Stimulated activated CD4-positive, alpha-beta T cell treated with anti-CD3 and anti-CD28 coated beads, Interleukin-15, amount 100 ng/mL, for 48 hours (primary cell): ENCODE data around the gene HNRNPH1.
A peak's percentile ranks its signal among the peaks of the same experiment; 100 is the strongest.

ENCODE experiments used
- DNase-seq, 2 donors: peaks; one replicate each; pipeline ENCODE4 v3.0.0-alpha.2; 2020; ENCODE audit warnings: low read depth in 2 of 2

HNRNPH1 gene

DNA sequence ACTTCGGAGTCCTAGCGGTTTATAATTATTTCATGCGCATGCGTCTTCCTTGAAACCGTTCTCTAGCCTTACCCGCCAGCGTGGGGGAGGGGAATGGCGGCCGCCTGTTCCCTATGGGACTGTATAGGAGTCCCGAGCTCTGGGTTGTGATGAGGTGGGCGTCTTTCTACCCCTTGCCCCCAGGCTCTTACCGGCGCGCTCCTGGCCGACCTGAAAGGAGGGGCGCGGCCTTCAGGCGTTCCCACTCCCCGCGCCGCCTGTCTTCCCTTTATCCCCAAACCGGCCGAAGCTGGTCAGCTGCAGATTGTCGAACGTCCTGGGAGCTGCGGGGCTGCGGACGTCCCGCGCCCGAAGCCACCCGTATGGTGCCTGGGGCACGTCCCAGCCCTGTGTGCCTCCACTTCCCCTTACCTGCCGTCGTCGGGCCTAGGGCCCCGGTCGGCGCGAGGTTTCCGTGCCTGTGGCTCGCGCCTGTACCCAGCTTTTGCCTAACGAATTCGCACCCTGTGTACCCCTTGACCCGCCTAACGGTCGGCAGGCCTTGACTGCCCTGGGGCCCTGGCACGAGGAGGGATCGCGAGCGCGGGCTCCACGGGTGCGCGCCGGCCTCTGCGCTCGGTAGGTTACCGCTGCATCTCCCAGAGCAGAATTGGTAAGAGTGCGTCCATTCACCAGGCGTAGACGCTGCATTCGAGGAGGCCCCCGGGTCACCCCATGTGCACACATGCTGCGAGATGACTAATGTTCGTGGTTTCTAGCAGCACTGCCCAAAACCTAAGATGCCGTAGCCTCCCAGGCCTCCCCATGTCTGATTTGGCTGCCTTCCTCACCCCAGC lies 653 bp upstream of the HNRNPH1 start:
- DNase-seq = peak; percentile 53 to 58

DNA sequence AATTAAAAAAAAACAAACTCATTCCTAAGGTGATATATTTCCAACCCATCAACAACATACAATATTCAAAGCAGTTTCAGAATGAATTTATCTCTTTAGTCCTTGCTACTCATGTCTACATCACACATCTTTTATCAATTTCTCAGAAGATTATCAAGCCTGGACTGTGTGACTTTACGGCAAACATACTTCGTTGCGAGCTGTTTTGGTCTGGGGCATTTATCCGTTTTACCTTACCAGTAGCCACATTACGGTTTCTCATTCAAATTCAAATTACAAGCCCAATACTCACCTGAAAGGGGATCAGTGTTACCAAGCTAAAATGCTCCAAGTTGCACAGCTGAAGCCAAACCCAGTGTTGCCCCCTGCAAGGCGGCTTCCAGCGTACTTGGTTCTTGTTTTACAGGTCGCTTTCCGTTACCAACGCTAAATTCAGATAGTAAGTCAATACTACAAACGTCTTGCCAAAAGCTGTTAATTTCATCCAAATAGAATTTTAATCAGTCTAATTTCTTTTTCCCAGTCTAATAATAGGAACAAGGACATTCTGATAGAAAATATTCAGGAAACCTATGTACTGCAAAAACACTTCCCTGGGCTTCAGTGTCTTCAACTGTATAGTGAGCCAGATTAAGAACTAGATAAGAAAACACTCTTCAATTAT lies 1.8 kb downstream of the HNRNPH1 start:
- no peak for DNase-seq

- no peak for DNase-seq
These were observed 2.6 kb downstream of the HNRNPH1 start for GRCh38 chr5:179620703-179621350.

DNA sequence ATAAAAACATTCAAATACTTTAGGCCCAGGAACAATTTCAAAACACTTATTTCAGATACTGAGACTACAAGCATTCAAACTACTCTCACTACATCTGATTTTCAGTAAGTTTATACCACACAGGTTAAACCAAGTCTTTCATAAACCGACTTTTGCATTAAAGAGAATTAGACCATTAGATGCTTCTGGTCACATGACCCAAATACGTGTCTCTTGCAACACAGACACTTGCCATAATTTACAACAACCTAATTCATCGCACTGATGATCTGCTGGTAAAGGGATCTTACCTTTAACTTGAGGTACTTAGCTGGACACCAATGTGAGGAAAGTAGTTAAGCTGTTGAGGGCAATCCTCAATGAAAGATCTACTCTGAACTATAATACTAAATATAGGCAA lies 3.2 kb downstream of the HNRNPH1 start:
- no peak for DNase-seq

GRCh38 chr5:179619776-179620175 lies 3.7 kb downstream of the HNRNPH1 start:
- DNase-seq = no peak

GRCh38 chr5:179618923-179619554 lies 4.4 kb downstream of the HNRNPH1 start:
- no peak for DNase-seq

DNA sequence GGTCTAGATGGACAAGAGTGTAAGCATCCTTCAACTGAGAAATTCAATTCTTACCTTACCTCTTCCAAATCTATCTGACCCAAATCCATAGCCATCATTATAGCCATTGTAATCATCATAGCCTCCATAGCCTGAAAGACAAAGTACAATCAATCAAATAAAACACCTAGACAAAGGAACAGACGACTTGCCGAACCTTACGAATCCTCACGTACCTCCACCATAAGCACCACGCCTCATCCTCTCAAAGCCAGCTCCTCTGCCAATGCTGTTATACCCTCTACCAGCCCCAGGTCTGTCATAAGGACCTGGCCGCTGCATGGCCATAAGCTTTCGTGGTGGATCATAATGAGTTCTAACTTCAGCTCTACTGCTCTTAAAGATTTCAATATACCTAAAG lies 5.5 kb downstream of the HNRNPH1 start:
- no peak for DNase-seq

GRCh38 chr5:179616002-179616594 lies 7.4 kb downstream of the HNRNPH1 start:
- DNase-seq = no peak

DNA sequence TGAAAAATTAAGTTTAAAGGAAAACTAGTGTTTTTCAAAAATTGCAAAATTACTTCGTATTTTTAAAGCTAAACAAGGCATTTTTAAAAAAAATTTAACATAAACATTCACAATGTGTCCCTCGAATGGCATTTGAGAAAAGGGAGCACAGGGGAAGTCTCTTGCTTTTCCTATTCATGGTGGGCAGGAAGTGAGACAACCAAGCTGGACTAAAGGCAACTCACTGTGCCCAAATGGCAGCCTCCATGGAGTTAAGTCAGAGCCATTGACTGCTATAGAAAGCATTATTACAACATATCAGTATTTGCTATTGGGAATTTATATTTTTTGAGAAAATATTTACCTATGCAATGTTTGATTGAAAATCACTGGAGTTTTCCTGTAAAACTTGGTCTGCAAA lies 8.3 kb downstream of the HNRNPH1 start:
- DNase-seq = no peak

DNA sequence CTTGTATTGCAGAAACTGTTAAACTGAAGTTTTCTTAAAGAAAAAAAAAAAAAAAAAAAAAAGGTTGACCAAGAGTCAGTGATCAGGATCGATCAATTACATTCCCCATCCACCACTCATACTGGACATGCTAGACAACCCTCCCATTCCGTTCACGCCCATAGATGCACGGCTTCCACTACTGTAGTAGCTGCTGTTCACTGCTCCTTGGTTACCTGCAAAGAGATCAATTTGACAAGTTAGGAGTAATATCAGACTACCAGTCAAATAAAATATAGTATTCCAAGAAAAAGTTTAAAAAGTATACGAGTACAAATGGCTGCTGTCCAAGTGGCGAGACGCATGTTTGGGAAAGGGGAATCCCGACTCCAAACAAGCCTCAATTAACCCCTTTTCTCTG lies 8.7 kb downstream of the HNRNPH1 start:
- DNase-seq = no peak

GRCh38 chr5:179613460-179614071 lies 9.9 kb downstream of the HNRNPH1 start:
- DNase-seq = no peak

- no peak for DNase-seq
These were observed 10.7 kb downstream of the HNRNPH1 start for GRCh38 chr5:179612577-179613459.

DNA sequence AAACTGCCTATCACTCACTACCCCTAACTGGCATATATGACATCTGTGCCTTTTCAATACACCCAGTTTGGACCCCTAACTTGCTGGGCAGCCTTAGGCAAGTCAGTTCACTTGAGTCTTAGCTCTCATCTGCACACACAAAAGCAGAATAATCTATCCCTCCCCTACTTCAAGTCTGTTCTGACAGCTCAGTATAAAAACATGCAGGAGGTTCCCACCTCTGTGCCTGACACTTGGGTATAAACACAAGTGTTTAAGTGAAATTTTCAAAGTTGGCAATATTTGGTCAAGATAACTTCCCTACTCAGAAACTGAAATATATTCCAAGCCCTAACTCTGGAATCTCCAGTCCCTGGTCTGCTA lies 12.6 kb downstream of the HNRNPH1 start:
- DNase-seq = no peak

- DNase-seq = no peak
These were observed 13.2 kb downstream of the HNRNPH1 start for GRCh38 chr5:179610109-179610902.

DNA sequence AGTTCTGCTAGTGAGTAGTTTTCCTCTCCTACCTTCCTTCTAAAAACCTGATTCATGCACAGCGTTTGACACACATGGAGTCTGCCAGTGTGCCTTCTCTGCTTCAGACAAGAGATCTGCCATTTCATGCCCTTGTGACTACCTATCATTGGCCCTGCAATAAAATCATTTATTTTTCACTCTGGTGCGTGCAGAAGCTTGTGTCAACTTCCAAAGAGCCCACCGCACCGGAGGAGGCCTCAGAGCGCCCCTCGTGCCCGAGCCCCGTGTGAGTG lies 13.7 kb downstream of the HNRNPH1 start:
- DNase-seq = no peak

DNA sequence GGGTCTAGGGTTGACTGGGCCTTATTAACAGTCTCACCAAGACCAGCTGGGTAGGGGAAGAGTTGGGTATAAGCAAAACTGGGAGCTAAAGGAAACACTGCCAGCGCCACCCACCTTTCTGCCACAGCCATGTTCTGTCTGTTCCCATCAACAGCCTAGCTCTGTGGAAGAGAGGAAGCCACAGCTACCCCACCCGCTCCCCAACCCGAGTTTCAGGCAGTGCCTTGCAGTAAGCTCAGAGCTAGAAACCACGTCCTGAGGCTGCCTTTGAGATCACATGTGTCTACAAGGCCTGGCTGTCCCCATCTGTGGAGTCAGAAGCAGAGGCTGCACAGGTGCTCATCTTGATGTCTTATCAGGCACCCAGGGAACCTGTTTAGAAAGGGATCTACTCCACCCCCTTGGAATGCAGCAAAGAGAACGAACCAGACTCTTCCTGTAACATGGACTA lies 15.3 kb downstream of the HNRNPH1 start:
- DNase-seq = no peak

GRCh38 chr5:179607160-179607931 lies 16.1 kb downstream of the HNRNPH1 start:
- no peak for DNase-seq

GRCh38 chr5:179606910-179607159 lies 16.6 kb downstream of the HNRNPH1 start:
- DNase-seq = no peak
